Body of pancreas (tissue), 4 donors: ENCODE measurements around the gene ABCC12.

Experiments used
- CTCF ChIP-seq, 7 experiments: fragments of 450-650 bp in 4 of 7; fragments of 200-600 bp in 3 of 7; sonication (generic) in 3 of 7; IDR thresholded peaks; one replicate each; pipeline ENCODE4 v1.5.1; 2016 to 2019; ENCODE audit warnings: antibody characterized with exemption in 7 of 7
- POLR2A ChIP-seq, 3 donors: fragments of 450-650 bp; IDR thresholded peaks; one replicate each; pipeline ENCODE4 v1.6.1; 2016; ENCODE audit warnings: antibody characterized with exemption in 3 of 3, mild to moderate bottlenecking in 2 of 3

GRCh38 chr16:48188449-48189102 lies 32.8 kb upstream of the ABCC12 start:
- TF ChIP-seq CTCF (IDR thresholded peaks at IDR 0.05) (no peak), POLR2A (IDR thresholded peaks at IDR 0.05) (no peak)
